ENCODE data around the gene PTPRN2.

Gene PTPRN2

GRCh38 chr7:157855452-157856213 is 732.0 kb downstream of the PTPRN2 start:
- no peak overlapping the region for H3K27ac ChIP-seq (ENCODE audit: low read depth in 2 of 2, low read length in 2 of 2)
- no peaks in the 10 kb centered on the region for H3K27me3 ChIP-seq (ENCODE audit: control insufficient read depth in 2 of 2, insufficient read depth in 2 of 2, low read length in 2 of 2)
- peaks cover 0 to 3% of the 10 kb centered on the region in 2 donors for H3K4me1 ChIP-seq (ENCODE audit: control insufficient read depth in 2 of 2, insufficient read depth in 2 of 2, low read length in 2 of 2)
- no peak overlapping the region for H3K9ac ChIP-seq (ENCODE audit: low read depth in 1 of 2, low read length in 2 of 2)
- no peaks in the 10 kb centered on the region for H3K9me3 ChIP-seq (ENCODE audit: control insufficient read depth in 2 of 2, low read length in 2 of 2)
- H3K36me3 ChIP-seq (ENCODE audit: control insufficient read depth in 2 of 2, insufficient read depth in 2 of 2, low read length in 2 of 2): no peaks in the 10 kb centered on the region
- H3K4me3 ChIP-seq (ENCODE audit: low read length in 2 of 2): no peak overlapping the region

GRCh38 chr7:157855016-157855415 is 732.6 kb downstream of the PTPRN2 start:
- no peak overlapping the region for H3K9ac ChIP-seq (ENCODE audit: low read depth in 1 of 2, low read length in 2 of 2)
- peak overlapping the region in 1 of 2 donors; percentile 41 for H3K4me3 ChIP-seq (ENCODE audit: low read length in 2 of 2)
- no peaks in the 10 kb centered on the region for H3K27me3 ChIP-seq (ENCODE audit: control insufficient read depth in 2 of 2, insufficient read depth in 2 of 2, low read length in 2 of 2)
- peaks cover 0 to 3% of the 10 kb centered on the region in 2 donors for H3K4me1 ChIP-seq (ENCODE audit: control insufficient read depth in 2 of 2, insufficient read depth in 2 of 2, low read length in 2 of 2)
- H3K27ac ChIP-seq (ENCODE audit: low read depth in 2 of 2, low read length in 2 of 2): peak overlapping the region in 1 of 2 donors; percentile 4
- H3K9me3 ChIP-seq (ENCODE audit: control insufficient read depth in 2 of 2, low read length in 2 of 2): no peaks in the 10 kb centered on the region
- no peaks in the 10 kb centered on the region for H3K36me3 ChIP-seq (ENCODE audit: control insufficient read depth in 2 of 2, insufficient read depth in 2 of 2, low read length in 2 of 2)

GRCh38 chr7:157854066-157854891 is 733.3 kb downstream of the PTPRN2 start:
- H3K27ac ChIP-seq (ENCODE audit: low read depth in 2 of 2, low read length in 2 of 2): peak overlapping the region in 1 of 2 donors; percentile 32

GRCh38 chr7:157853789-157854065 is 733.9 kb downstream of the PTPRN2 start:
- Histone ChIP-seq H3K36me3 (ENCODE audit: control insufficient read depth in 2 of 2, insufficient read depth in 2 of 2, low read length in 2 of 2) (no peaks in the 10 kb centered on the region), H3K9ac (ENCODE audit: low read depth in 1 of 2, low read length in 2 of 2) (no peak overlapping the region), H3K27me3 (ENCODE audit: control insufficient read depth in 2 of 2, insufficient read depth in 2 of 2, low read length in 2 of 2) (no peaks in the 10 kb centered on the region), H3K9me3 (ENCODE audit: control insufficient read depth in 2 of 2, low read length in 2 of 2) (no peaks in the 10 kb centered on the region), H3K4me3 (ENCODE audit: low read length in 2 of 2) (no peak overlapping the region), H3K4me1 (ENCODE audit: control insufficient read depth in 2 of 2, insufficient read depth in 2 of 2, low read length in 2 of 2) (peaks cover 0 to 3% of the 10 kb centered on the region in 2 donors), H3K27ac (ENCODE audit: low read depth in 2 of 2, low read length in 2 of 2) (peak overlapping the region in 1 of 2 donors; percentile 19)

More at GRCh38 chr7:157854066-157854891, 733.3 kb downstream of the PTPRN2 start:
- Histone ChIP-seq H3K4me3 (ENCODE audit: low read length in 2 of 2) (peak overlapping the region in 1 of 2 donors; percentile 41), H3K9me3 (ENCODE audit: control insufficient read depth in 2 of 2, low read length in 2 of 2) (no peaks in the 10 kb centered on the region), H3K9ac (ENCODE audit: low read depth in 1 of 2, low read length in 2 of 2) (no peak overlapping the region), H3K36me3 (ENCODE audit: control insufficient read depth in 2 of 2, insufficient read depth in 2 of 2, low read length in 2 of 2) (no peaks in the 10 kb centered on the region), H3K4me1 (ENCODE audit: control insufficient read depth in 2 of 2, insufficient read depth in 2 of 2, low read length in 2 of 2) (peaks cover 0 to 3% of the 10 kb centered on the region in 2 donors), H3K27me3 (ENCODE audit: control insufficient read depth in 2 of 2, insufficient read depth in 2 of 2, low read length in 2 of 2) (no peaks in the 10 kb centered on the region)

- Histone ChIP-seq H3K9me3 (ENCODE audit: control insufficient read depth in 2 of 2, low read length in 2 of 2) (no peaks in the 10 kb centered on the region), H3K4me1 (ENCODE audit: control insufficient read depth in 2 of 2, insufficient read depth in 2 of 2, low read length in 2 of 2) (peaks cover 0 to 3% of the 10 kb centered on the region in 2 donors), H3K36me3 (ENCODE audit: control insufficient read depth in 2 of 2, insufficient read depth in 2 of 2, low read length in 2 of 2) (no peaks in the 10 kb centered on the region), H3K4me3 (ENCODE audit: low read length in 2 of 2) (no peak overlapping the region), H3K27ac (ENCODE audit: low read depth in 2 of 2, low read length in 2 of 2) (peak overlapping the region in 1 of 2 donors; percentile 19), H3K27me3 (ENCODE audit: control insufficient read depth in 2 of 2, insufficient read depth in 2 of 2, low read length in 2 of 2) (no peaks in the 10 kb centered on the region), H3K9ac (ENCODE audit: low read depth in 1 of 2, low read length in 2 of 2) (no peak overlapping the region)
These were observed 734.4 kb downstream of the PTPRN2 start for GRCh38 chr7:157853076-157853788.

GRCh38 chr7:157851501-157852067 is 736.0 kb downstream of the PTPRN2 start:
- Histone ChIP-seq H3K9ac (ENCODE audit: low read depth in 1 of 2, low read length in 2 of 2) (peak overlapping the region; percentile 39 to 41), H3K4me3 (ENCODE audit: low read length in 2 of 2) (peak overlapping the region; percentile 44 to 48), H3K27ac (ENCODE audit: low read depth in 2 of 2, low read length in 2 of 2) (peak overlapping the region in 1 of 2 donors; percentile 39), H3K4me1 (ENCODE audit: control insufficient read depth in 2 of 2, insufficient read depth in 2 of 2, low read length in 2 of 2) (peaks cover 0 to 3% of the 10 kb centered on the region in 2 donors), H3K36me3 (ENCODE audit: control insufficient read depth in 2 of 2, insufficient read depth in 2 of 2, low read length in 2 of 2) (no peaks in the 10 kb centered on the region), H3K9me3 (ENCODE audit: control insufficient read depth in 2 of 2, low read length in 2 of 2) (no peaks in the 10 kb centered on the region), H3K27me3 (ENCODE audit: control insufficient read depth in 2 of 2, insufficient read depth in 2 of 2, low read length in 2 of 2) (no peaks in the 10 kb centered on the region)

- Histone ChIP-seq H3K27ac (ENCODE audit: low read depth in 2 of 2, low read length in 2 of 2) (peak overlapping the region in 1 of 2 donors; percentile 39), H3K9me3 (ENCODE audit: control insufficient read depth in 2 of 2, low read length in 2 of 2) (no peaks in the 10 kb centered on the region), H3K36me3 (ENCODE audit: control insufficient read depth in 2 of 2, insufficient read depth in 2 of 2, low read length in 2 of 2) (no peaks in the 10 kb centered on the region), H3K4me1 (ENCODE audit: control insufficient read depth in 2 of 2, insufficient read depth in 2 of 2, low read length in 2 of 2) (peaks cover 0 to 3% of the 10 kb centered on the region in 2 donors), H3K4me3 (ENCODE audit: low read length in 2 of 2) (peak overlapping the region in 1 of 2 donors; percentile 48), H3K27me3 (ENCODE audit: control insufficient read depth in 2 of 2, insufficient read depth in 2 of 2, low read length in 2 of 2) (no peaks in the 10 kb centered on the region), H3K9ac (ENCODE audit: low read depth in 1 of 2, low read length in 2 of 2) (no peak overlapping the region)
These were observed 736.9 kb downstream of the PTPRN2 start for GRCh38 chr7:157850481-157851444.

GRCh38 chr7:157849726-157850125 is 737.9 kb downstream of the PTPRN2 start:
- Histone ChIP-seq H3K9ac (ENCODE audit: low read depth in 1 of 2, low read length in 2 of 2) (no peak overlapping the region), H3K27me3 (ENCODE audit: control insufficient read depth in 2 of 2, insufficient read depth in 2 of 2, low read length in 2 of 2) (no peaks in the 10 kb centered on the region), H3K4me3 (ENCODE audit: low read length in 2 of 2) (no peak overlapping the region), H3K9me3 (ENCODE audit: control insufficient read depth in 2 of 2, low read length in 2 of 2) (no peaks in the 10 kb centered on the region), H3K36me3 (ENCODE audit: control insufficient read depth in 2 of 2, insufficient read depth in 2 of 2, low read length in 2 of 2) (no peaks in the 10 kb centered on the region), H3K27ac (ENCODE audit: low read depth in 2 of 2, low read length in 2 of 2) (no peak overlapping the region), H3K4me1 (ENCODE audit: control insufficient read depth in 2 of 2, insufficient read depth in 2 of 2, low read length in 2 of 2) (peaks cover 0 to 3% of the 10 kb centered on the region in 2 donors)

GRCh38 chr7:157849341-157849596 is 738.4 kb downstream of the PTPRN2 start:
- Histone ChIP-seq H3K4me3 (ENCODE audit: low read length in 2 of 2) (no peak overlapping the region), H3K36me3 (ENCODE audit: control insufficient read depth in 2 of 2, insufficient read depth in 2 of 2, low read length in 2 of 2) (no peaks in the 10 kb centered on the region), H3K9ac (ENCODE audit: low read depth in 1 of 2, low read length in 2 of 2) (no peak overlapping the region), H3K9me3 (ENCODE audit: control insufficient read depth in 2 of 2, low read length in 2 of 2) (no peaks in the 10 kb centered on the region), H3K27ac (ENCODE audit: low read depth in 2 of 2, low read length in 2 of 2) (no peak overlapping the region), H3K4me1 (ENCODE audit: control insufficient read depth in 2 of 2, insufficient read depth in 2 of 2, low read length in 2 of 2) (peaks cover 0 to 3% of the 10 kb centered on the region in 2 donors), H3K27me3 (ENCODE audit: control insufficient read depth in 2 of 2, insufficient read depth in 2 of 2, low read length in 2 of 2) (no peaks in the 10 kb centered on the region)
